GM21723 (cell line): ENCODE results near the gene RPRM.
"Not testable (repeated sequence)": the region's sequence is repeated elsewhere in the genome, so short reads cannot be mapped to it uniquely, and the experiment has no call there.

Experiments
- ATAC-seq: cut with Tn5 transposase; IDR thresholded peaks from one replicate; pipeline ENCODE4 v1.9.1; 2021; ENCODE audit warnings: mild to moderate bottlenecking, moderate library complexity; ENCODE audit not compliant: unreplicated experiment

The RPRM gene

DNA sequence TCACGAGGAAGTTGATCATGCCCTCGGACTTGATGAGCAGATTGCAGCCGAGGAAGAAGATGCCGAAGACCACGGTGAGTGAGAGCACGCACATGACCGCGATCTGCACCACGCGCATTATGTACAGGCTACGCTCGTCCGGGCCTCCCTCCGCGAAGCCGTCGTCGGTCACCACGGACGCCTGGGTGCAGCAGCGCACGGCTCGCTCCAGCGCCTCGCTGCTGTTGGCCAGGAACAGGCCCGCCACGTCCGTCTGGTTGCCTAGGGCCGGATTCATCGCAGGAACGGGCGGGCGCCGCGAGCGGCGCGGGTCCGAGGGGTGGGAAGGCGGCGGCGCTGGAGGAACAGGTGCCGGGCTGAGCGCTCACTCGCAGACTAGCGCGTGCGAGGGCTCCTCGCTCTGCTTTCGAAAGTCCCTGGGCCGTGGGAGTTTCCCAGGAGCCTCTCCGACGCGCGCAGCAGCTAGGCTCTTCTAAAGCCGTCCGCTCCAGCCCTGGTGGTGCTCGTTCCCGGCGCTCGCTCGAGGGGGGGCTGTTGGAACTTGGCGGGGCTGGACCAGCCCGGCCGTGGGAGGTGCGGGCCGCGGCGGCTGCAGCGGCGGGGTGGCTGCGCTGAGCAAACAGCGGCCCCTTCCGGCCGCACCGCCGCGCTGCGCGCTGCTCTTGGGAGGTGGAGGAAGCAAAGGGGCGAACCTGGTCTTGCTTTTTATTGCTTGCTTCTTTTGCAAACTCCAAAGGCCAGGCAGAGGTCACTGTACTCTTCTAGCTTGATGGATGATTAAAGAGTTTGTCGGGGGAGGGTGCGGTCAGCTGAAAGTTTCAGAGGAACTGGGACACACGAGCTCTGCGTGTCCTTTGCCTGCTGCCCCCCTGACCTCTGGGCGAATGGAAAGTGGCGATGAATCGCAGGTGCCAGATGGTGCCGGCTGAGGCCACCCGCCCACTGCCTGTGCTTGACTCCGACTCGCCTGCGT is at the start of gene RPRM:
Gene RPRM (minus strand): TSS at position 474 of the 973 bp plus-strand sequence. CDS start 197 bp downstream, at position 277.
- ATAC-seq, result peak; percentile 95

DNA sequence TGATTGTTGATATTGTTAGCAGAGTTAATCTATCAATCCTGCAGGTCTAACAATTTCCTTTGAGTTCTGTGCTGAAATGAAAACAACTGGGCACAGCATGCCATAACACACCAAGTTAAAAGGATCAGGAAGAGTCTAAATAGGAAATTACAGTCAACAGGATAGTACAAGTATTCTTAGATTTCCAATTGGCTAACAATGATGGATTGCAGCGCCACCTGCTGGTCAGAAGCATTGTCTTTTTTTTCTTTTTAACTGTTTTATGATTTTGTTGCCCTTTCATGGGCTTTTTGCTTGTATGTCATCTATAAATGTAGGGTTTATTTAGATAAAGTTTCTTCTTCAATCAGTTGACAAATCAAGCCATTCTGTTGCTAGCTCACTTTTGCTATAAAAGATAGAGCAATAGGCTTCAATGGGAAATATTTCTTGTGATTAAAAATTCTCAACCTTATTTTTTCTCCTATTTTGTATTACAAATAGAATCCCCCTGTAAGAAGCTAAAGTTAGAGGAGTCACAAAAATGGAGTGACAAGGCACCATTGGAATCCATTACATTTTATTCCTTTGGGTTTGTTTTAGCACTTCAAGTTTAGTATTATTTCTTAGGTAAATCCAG is 40.8 kb upstream of the RPRM start:
- no peak for ATAC-seq

DNA sequence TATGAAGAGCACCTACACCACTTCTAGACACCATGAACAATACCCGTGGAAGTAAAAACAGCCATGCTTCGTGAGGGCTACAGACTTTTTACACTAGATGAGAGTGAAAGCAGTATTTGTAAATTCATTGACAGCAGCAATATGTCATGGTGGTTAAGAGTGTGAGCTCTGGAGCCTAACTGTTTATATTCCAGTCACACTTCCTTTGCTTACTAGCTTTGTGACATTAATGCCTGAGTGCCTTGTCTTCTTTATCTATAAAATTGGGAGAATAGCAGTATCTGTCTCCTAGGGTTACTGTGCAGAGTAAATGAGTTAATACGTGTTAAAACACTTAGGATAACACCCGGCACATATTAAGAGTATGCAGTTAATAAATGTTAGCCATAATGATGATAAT is 33.8 kb upstream of the RPRM start:
- ATAC-seq, result no peak

DNA sequence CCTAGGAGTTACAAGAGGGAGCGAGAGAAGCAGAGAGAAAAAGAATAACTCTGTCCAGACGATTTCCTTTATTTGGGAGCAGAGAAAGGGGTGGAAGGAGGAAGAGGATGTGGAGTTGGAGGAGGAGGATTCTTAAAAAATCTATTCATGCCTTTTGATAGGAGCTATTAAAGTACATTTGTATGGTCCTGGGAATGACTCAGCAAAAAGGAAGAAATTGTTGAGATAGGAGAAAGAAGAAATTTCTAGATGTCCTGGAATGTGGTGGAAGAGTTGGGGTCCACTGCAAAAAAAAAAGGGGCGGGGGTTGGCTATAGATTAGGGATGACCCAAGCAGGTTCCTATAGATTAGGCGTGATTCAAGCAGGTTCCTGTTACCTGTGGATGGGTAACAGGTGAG is 32.4 kb upstream of the RPRM start:
- no peak for ATAC-seq

DNA sequence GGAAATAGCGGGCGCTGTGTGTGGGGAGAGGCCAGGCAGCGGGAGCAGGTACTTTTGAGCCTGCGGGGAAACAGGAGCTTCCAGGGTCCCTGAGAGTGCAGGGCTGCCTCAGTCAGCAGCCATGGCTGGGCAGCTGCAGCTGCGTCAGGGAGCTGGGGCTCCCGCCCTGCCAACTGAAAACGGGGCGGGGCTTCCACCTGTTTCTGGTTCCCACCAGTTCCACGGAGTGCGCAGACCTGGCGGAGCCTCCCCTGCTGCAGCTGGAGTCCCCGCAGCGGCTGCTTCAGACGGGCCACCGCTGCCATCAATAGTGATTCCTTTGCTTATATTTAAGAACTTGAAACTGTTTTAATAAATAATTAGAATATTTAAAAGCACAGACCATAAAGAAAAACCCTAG is 30.6 kb upstream of the RPRM start:
- no peak for ATAC-seq

DNA sequence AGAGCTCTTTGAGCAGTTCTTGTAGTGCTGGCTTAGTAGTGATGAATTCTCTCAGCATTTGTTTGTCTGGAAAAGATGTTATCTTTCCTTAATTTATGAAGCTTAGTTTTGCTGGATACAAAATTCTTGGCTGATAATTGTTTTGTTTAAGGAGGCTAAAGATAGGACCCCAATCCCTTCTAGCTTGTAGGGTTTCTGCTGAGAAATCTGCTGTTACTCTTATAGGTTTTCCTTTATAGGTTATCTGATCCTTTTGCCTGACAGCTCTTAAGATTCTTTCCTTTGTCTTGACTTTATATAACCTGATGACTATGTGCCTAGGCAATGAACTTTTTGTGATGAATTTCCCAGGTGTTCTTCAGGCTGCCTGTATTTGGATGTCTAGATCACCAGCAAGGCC is 27.9 kb upstream of the RPRM start:
- not testable (repeated sequence) for ATAC-seq

DNA sequence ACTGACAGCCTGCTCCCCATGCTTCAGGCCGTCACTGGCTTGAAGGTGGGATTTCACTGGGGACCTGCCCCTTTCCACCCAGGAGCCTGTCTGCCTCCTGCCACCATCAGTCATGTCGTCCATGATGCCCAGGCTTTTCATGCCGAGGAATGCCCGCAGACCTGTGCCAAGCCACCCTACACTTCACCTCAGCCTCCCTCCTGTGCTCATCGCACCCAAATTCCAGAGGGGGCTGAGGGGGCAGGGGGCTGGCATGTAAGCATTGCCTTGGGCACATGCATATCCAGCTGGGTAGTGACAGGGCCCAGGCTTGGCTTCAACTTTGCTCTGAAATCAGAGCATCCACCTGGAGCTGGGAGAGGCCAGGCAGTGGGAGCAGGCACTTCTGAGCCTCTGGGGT is 20.9 kb upstream of the RPRM start:
- ATAC-seq, result no peak

DNA sequence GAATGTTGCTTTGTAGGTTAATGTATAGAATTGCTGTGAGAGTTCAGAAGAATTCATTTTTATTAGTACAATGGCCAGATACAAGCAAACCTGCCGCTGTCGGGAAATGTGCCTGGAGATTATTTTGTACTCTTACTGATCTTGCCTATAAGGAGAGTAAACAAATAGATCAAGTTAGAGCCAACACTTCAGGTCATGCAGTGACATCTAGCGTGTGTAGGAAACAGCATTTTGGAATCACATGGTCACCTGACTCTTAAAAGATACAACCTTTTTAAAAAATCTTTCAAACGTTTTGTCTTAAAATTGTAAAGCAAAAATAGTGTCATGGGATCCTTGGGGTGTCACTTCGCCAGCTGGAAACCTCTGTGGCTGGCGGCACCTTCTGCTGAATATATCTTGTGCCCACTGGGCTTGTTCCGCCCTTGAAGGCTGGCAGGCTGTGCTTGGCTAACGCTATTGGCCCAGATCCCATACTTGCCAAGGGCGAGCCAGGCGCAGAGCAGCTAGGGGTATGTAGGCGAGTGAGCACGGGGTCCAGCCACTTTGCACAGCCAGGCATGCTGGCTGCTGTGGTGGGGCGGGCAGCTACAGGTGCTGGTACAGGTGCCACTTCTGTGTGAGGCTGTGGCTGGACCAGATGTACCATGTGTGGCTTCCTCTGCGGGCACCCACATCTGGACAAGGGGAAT is 19.5 kb upstream of the RPRM start:
- no peak for ATAC-seq

DNA sequence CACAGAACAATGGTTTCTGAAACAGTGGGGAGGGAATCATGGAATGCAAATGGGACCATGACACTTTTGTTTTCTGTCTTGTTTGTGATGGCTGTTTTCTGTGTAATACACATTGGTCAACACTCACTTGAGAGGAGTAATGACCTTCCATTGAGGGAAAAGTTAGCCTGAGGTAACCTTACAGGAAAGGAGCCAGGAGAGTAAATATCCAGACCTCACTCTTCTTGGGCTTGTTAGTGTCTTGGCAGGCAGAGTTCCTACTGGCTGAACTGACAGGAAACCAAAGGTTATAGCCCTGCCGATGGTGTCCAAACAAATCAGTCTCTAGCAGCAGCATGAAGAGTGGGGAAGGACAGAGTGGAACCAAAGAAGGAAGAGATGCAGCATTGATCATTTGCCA is 17.2 kb upstream of the RPRM start:
- no peak for ATAC-seq

DNA sequence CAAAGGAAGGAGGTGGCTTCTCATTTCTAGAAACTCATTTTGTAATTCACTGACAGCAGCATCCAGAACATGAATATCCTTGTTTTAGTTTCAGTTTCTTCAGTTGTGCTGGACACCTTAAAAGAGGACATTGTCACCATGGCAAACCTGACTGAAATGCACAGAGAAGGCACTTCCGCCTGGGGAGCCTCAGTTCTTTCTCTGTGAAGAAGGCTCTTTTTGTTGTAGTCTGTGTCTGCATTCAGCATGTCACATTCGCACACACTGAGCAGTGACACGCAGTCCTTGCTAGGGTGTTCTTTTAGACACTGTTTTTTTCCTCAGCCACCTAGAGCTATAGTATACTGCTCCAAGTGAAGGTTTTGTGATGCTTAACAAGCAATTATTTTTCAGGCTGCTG is 9.5 kb upstream of the RPRM start:
- no peak for ATAC-seq

DNA sequence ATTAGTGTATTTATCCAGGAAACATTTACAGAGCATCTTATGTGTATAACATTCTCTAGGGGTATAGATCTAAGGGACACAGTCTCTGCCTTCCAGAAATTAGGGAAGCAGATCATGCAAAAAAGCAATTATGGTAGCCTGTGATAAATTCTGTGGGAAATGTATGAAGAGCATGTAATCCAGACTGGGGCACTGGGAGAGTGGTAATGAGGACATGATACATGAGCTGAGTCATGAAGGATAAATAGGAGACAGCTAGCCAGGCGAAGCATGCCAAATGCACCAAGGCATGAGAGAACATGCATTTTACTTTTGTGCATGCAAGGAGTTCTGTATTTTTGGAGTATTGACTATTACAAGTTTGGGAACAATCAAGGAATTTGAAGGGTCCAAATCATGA is 8.9 kb upstream of the RPRM start:
- ATAC-seq, result no peak

DNA sequence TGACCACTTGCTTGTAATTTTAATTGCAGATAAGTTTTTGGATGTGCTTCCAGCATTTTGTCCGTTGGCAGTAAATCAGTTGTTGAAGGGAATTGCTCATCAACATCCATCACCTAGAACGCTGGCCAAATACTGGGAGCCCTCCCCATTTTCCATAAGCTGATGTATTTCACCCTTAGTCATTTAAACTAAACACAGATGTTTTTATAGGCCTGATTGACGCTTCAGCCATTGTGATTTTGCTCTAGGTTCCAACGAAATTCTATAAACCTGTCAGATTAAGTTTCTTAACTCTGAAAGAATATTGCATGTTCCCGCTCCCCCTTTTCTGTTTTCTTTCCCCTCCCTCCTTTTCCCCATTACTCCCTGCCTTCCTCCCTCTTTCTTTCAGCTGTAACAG is 1.0 kb upstream of the RPRM start:
- ATAC-seq, result no peak

DNA sequence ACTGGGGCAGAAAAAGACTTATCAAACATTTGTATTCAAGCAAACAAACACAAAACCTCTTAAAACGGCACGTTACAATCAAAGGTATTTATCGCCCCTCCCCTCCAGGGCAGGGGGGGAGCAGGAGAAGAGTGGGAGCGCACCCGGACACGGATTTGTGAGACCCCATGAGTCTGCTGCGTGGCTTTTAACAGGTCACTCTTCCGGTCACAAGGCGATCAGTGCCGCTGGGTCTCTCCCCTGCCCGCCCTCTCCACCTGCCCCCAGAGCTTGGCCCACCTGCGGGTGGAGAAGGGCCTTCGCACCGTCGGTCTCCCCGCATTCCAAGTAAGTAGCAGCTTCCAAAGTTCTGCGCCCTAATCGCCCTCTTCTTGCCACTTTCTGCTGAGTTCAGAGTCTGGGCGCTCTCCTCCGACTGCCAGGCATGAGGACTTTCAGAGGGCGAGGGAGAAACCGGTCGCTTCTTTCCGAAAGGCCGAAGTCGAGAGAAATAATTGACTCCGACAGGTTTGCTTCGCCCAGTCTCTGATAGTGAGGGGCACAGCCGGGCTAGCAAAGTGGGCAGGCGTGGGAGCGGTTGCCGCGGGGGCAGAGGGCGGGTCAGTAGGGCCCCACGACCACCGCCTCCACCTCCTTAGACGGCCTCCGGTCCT is 800 bp downstream of the RPRM start:
- ATAC-seq, result no peak

DNA sequence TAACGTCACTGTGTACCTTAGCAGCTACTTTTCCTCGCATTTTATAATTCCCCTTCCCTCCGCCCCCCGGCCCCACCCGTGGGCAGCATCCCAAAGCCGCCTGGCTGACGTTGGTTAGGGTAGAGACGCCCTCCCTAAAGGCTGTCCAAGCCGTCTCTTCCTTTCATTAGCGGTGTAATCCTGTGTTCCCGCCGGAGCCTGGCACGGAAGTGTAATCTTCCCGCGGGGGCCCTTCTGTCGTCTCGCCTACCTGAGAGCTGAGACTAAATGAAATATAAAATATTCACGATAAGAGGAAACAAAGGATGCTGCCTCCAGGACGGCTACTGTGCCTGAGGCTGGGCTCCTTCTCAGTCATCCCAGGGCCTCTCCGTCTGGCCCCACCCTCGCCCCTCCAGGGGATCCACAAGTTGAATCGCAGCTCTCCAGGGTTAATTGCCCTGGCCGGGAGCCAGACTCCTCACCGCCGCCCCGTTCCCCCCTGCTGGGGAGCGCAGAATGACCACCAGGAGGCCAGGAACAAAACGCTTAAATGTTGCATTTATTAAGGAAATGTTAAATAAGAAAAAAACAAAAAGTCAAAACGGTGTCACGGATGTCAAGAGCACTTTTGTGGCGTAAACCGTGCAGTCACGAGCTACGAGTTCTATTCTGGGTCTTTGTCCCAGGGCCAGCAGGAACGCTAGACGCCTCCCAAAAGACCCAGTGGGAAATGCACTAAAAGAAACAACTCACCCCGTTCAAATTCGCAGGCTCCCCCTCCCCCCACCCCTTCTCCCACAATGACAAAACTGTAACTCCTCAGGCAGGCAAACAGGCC is 1.5 kb downstream of the RPRM start:
- ATAC-seq, result no peak

DNA sequence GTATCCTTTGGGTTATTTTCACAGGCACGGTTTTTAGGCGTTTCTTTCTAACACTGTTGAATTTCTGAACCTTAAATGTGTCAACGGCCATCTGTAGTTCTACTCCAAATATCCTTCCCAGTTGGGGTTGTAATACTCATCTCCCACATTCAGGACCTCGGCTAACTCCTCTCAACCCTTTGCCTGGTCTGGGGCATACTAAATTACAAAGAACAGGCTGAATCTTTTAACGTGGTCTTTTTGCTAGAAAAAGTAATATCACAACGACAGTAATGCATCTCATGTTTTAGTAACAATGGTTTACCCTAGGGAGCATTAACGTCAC is 2.1 kb downstream of the RPRM start:
- no peak for ATAC-seq

DNA sequence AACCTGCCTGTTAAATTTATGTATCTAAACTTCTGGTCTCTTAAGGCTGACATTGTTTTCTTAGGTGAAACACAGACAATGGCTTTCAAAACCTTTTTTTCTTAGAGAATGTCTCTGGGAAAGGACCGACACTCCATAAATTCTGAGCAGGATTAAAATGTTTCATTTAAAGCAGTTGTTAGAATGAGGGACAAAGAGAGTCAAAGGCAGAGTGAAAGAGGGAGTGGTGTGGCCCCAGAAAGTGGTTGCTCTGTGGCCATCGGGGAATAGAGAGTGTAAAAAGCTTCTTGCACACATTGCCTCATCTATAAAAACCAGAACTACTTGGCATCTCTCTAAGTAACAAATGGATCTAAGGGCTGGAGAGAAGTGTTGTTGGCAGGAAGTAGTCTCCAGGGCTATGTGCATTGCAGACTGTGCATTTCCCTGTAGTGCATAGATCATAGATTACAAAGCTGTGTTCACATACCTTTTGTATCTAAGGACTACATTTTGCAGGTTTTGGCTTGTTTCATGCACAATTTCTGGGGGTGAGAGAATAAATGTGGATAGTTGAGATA is 3.6 kb downstream of the RPRM start:
- ATAC-seq, result no peak

DNA sequence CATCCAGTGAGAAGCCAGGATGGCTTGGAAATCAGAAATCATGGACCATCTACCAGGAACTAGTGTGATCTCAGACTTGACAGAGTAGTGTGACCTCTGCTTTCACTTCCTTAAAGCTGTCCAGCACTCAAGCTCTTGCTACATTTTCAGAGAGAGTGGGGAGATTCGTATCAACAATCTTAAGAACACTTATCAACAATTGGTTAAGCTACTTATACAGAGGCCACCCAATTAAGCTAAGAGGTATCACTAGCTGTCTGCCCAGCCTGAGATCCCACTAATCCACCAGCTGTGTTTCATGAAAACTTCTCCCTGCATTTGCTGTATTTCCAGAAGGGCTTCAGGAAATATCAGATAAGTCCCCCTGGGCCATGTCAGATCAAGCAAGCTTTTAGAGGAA is 4.2 kb downstream of the RPRM start:
- ATAC-seq, result no peak

DNA sequence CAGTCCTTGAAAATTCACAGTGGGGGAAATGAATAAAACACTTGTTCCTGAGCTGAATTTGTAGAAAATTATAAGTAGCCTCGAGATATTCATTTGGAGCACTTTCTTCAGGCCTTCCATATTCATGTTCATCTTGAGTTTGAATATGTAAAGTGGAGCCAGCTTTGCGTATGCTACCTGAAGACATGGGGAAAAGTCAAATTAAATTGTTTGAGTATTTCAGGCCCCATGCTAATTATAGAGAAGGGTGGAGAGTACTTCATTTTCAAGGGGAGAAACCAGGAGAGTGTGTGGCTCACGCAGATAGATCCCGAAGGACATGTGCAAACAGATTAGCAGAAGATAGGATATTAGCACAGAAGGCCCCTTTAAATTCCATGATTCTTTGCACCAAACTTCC is 7.7 kb downstream of the RPRM start:
- ATAC-seq, result no peak

DNA sequence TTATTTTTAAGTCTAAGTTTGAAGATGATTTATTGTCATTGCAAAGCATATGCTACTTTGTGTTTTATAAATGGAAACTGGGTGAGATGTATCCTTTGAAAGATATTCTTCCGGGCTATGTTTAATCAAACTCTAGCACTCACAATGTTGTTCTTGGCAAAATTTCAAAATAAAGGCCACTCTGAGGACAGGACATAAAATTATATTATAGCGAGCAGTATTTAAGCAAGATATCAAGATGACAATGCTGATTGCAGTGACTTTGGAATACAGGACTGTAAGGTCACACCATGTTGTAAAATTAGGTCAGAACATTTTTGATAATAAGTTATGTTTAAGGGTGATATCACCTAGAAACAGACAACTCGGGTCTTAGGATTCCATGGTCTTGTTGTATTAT is 14.2 kb downstream of the RPRM start:
- ATAC-seq, result no peak

DNA sequence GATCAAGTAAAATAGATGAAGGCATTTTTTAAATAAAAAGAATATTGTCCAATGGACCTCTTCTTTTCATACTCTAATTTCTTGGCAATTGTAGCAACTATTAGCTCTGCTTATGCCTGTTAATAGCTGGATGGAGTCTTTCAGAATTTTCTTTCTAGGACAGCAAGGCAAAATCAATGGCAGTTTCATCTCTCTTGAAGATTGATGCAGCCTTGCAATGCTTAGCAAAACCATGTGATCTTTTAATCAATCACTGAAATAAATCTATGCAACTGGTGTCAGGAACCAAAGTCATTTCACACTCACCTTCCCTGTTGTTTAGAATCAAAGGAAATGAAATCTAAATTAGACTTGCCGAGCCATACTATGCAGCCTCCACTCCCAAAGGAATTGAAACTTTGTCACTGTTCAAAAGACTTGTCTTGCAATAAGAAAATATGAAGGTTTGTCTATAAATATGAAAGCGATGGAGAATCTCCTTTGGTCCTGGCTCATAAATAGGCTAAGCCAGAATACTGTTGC is 16.2 kb downstream of the RPRM start:
- ATAC-seq, result no peak
